SJSA1 (cell line): ENCODE measurements around the gene NTM. TPM values are rescaled to one million over a fixed set of nuclear protein-coding genes. Genes with fewer than 3 reads are reported as not detected.

Experiments used
- DNase-seq, 2 experiments: peaks; one replicate each; pipeline ENCODE4 v3.0.0-alpha.2; 2015 to 2020; ENCODE audit warnings: low spot score in 2 of 2, low read depth in 1 of 2
- H3K27ac ChIP-seq: fragments of 250-450 bp; sonication (Bioruptor Pico); 2 replicates; pipeline ENCODE4 v1.5.1; 2020; ENCODE audit warnings: mild to moderate bottlenecking, moderate library complexity
- H3K27me3 ChIP-seq: fragments of 250-450 bp; sonication (Bioruptor Pico); replicated peaks from 2 replicates; pipeline ENCODE4 v1.5.1; 2020; ENCODE audit warnings: mild to moderate bottlenecking, moderate library complexity
- H3K36me3 ChIP-seq: fragments of 250-450 bp; sonication (Bioruptor Pico); 2 replicates; pipeline ENCODE4 v1.5.1; 2020; ENCODE audit warnings: mild to moderate bottlenecking
- H3K4me1 ChIP-seq: fragments of 250-450 bp; sonication (Bioruptor Pico); replicated peaks from 2 replicates; pipeline ENCODE4 v1.6.1; 2021; ENCODE audit warnings: mild to moderate bottlenecking
- H3K4me3 ChIP-seq: fragments of 250-450 bp; sonication (Bioruptor Pico); 2 replicates; pipeline ENCODE4 v1.5.1; 2020; ENCODE audit warnings: mild to moderate bottlenecking
- H3K9me3 ChIP-seq: fragments of 250-450 bp; sonication (Bioruptor Pico); replicated peaks from 2 replicates; pipeline ENCODE4 v1.5.1; 2020; ENCODE audit warnings: mild to moderate bottlenecking
- total RNA-seq: library from RNA; depleted of rRNA; stranded (reverse); fragments of >200 nt; shearing (Covaris generic); gene quantifications from 2 replicates; pipeline ENCODE4 v1.2.3, GENCODE V29; 2014

The NTM gene
- total RNA-seq, 1 experiment from 2014 or later: 0.34 TPM

- H3K9me3 ChIP-seq: no peaks in the 10 kb centered on the region
- no peak overlapping the region for H3K4me3 ChIP-seq
- H3K4me1 ChIP-seq: no peaks in the 10 kb centered on the region
- H3K36me3 ChIP-seq: no peaks in the 10 kb centered on the region
- DNase-seq: no peak
- H3K27me3 ChIP-seq: no peaks in the 10 kb centered on the region
- H3K27ac ChIP-seq: no peak overlapping the region
These were observed 771.7 kb downstream of the NTM start for GRCh38 chr11:132142121-132142520.

GRCh38 chr11:132142554-132142953, 772.1 kb downstream of the NTM start:
- Histone ChIP-seq H3K9me3 (no peaks in the 10 kb centered on the region), H3K27me3 (no peaks in the 10 kb centered on the region), H3K4me3 (no peak overlapping the region), H3K27ac (no peak overlapping the region), H3K4me1 (no peaks in the 10 kb centered on the region), H3K36me3 (no peaks in the 10 kb centered on the region)
- DNase-seq: no peak

GRCh38 chr11:132147464-132147863, 777.0 kb downstream of the NTM start:
- H3K27me3 ChIP-seq: no peaks in the 10 kb centered on the region
- H3K9me3 ChIP-seq: no peaks in the 10 kb centered on the region
- H3K4me3 ChIP-seq: no peak overlapping the region
- no peaks in the 10 kb centered on the region for H3K36me3 ChIP-seq
- no peak for DNase-seq
- H3K27ac ChIP-seq: no peak overlapping the region
- H3K4me1 ChIP-seq: no peaks in the 10 kb centered on the region

- Histone ChIP-seq H3K27ac (no peak overlapping the region), H3K9me3 (no peaks in the 10 kb centered on the region), H3K36me3 (no peaks in the 10 kb centered on the region), H3K4me3 (no peak overlapping the region), H3K4me1 (no peaks in the 10 kb centered on the region), H3K27me3 (no peaks in the 10 kb centered on the region)
- no peak for DNase-seq
These were observed 784.4 kb downstream of the NTM start for GRCh38 chr11:132154781-132155180.

DNA sequence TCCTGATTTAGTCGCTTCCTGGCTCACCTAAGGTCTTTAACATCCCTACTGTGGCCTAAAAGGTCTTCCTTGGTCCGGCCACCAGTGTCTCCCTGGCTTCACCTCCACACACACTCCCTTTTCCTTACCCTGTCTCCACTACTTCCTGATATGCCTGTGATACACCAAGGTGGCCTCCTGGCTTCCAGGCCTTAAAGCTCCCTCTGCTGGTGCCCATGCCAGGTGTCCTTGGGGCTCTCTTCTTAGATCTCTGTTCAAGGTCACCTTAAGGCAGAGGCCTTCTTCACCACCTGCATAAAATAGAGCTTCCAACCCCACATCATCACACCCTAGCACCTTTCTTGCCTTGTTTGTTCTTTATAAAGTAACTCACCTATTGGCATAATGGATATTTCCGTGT, 787.7 kb downstream of the NTM start:
- Histone ChIP-seq H3K36me3 (no peaks in the 10 kb centered on the region), H3K27me3 (no peaks in the 10 kb centered on the region), H3K4me3 (no peak overlapping the region), H3K27ac (no peak overlapping the region), H3K9me3 (no peaks in the 10 kb centered on the region), H3K4me1 (no peaks in the 10 kb centered on the region)
- DNase-seq: no peak

GRCh38 chr11:132158696-132159095, 788.3 kb downstream of the NTM start:
- Histone ChIP-seq H3K27me3 (no peaks in the 10 kb centered on the region), H3K9me3 (no peaks in the 10 kb centered on the region), H3K27ac (no peak overlapping the region), H3K4me1 (no peaks in the 10 kb centered on the region), H3K4me3 (no peak overlapping the region), H3K36me3 (no peaks in the 10 kb centered on the region)
- no peak for DNase-seq

GRCh38 chr11:132161403-132162078, 791.1 kb downstream of the NTM start:
- DNase-seq: no peak
- Histone ChIP-seq H3K4me3 (no peak overlapping the region), H3K27me3 (no peaks in the 10 kb centered on the region), H3K9me3 (no peaks in the 10 kb centered on the region), H3K27ac (no peak overlapping the region), H3K36me3 (no peaks in the 10 kb centered on the region), H3K4me1 (no peaks in the 10 kb centered on the region)

- H3K27me3 ChIP-seq: no peaks in the 10 kb centered on the region
- DNase-seq: no peak
- H3K4me1 ChIP-seq: no peaks in the 10 kb centered on the region
- H3K9me3 ChIP-seq: no peaks in the 10 kb centered on the region
- H3K4me3 ChIP-seq: no peak overlapping the region
- H3K36me3 ChIP-seq: no peaks in the 10 kb centered on the region
- no peak overlapping the region for H3K27ac ChIP-seq
These were observed 798.0 kb downstream of the NTM start for GRCh38 chr11:132168344-132168981.

DNA sequence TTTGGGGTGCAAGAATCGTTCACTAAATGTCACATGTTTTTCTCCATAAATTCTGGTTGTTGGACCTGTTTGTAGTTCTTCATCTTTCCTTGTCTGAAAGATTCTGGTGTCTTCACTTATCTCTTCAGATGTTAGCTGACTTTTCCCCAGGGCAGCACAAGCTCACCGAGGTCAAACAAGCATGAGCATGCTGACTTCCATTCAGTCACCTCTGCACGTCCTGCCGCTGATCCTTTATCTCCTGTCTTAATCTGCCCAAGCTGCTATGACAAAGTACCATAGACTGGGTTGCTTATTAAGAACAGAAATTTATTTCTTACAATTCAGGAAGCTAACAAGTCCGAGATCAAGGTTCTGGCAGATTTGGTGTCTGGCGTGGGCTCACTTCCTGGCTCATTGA, 800.6 kb downstream of the NTM start:
- H3K4me3 ChIP-seq: no peak overlapping the region
- DNase-seq: no peak
- H3K27ac ChIP-seq: no peak overlapping the region
- no peaks in the 10 kb centered on the region for H3K27me3 ChIP-seq
- H3K9me3 ChIP-seq: no peaks in the 10 kb centered on the region
- no peaks in the 10 kb centered on the region for H3K4me1 ChIP-seq
- H3K36me3 ChIP-seq: no peaks in the 10 kb centered on the region

- no peaks in the 10 kb centered on the region for H3K9me3 ChIP-seq
- DNase-seq: no peak
- H3K27me3 ChIP-seq: no peaks in the 10 kb centered on the region
- no peaks in the 10 kb centered on the region for H3K4me1 ChIP-seq
- H3K36me3 ChIP-seq: no peaks in the 10 kb centered on the region
- no peak overlapping the region for H3K4me3 ChIP-seq
- no peak overlapping the region for H3K27ac ChIP-seq
These were observed 804.2 kb downstream of the NTM start for GRCh38 chr11:132174362-132175255.

DNA sequence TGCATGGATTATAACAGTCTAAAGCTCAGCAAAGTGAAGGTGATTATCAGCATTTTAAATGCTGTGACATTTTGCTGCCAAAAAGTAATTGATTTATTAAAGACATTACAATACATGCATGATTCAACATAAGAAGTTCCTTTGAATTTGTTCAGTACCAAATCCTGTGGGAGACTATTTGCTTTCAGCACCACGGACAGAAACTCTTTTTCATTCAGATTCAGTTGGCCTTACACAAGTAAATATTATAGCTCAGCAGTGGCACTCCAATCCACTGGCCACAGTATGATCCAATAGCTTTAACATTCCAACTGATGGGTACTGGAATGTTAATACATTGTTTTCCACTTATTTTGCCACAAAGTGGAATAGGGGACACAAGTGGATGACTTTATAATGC, 806.7 kb downstream of the NTM start:
- Histone ChIP-seq H3K27me3 (no peaks in the 10 kb centered on the region), H3K36me3 (no peaks in the 10 kb centered on the region), H3K27ac (no peak overlapping the region), H3K4me1 (no peaks in the 10 kb centered on the region), H3K9me3 (no peaks in the 10 kb centered on the region), H3K4me3 (no peak overlapping the region)
- no peak for DNase-seq

DNA sequence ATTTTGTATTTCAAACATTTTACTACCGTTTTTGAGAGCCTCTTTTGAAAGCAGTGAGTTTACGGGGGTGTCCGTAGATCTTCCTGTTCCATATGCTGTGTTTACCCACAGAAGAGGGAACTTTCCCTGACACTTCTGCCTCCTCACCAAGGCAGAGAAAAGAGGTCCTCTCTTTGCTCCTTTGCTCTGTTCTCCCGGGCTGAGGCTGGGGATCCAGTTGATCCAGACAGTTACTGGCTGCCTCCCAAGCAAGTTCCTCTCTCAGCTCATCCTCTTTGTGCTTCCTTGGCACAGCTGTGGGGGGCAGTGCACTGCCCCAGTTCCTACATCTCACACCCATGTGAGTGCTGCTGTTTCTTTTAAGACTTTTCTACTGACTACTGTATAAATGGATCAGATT, 813.7 kb downstream of the NTM start:
- DNase-seq: no peak

DNA sequence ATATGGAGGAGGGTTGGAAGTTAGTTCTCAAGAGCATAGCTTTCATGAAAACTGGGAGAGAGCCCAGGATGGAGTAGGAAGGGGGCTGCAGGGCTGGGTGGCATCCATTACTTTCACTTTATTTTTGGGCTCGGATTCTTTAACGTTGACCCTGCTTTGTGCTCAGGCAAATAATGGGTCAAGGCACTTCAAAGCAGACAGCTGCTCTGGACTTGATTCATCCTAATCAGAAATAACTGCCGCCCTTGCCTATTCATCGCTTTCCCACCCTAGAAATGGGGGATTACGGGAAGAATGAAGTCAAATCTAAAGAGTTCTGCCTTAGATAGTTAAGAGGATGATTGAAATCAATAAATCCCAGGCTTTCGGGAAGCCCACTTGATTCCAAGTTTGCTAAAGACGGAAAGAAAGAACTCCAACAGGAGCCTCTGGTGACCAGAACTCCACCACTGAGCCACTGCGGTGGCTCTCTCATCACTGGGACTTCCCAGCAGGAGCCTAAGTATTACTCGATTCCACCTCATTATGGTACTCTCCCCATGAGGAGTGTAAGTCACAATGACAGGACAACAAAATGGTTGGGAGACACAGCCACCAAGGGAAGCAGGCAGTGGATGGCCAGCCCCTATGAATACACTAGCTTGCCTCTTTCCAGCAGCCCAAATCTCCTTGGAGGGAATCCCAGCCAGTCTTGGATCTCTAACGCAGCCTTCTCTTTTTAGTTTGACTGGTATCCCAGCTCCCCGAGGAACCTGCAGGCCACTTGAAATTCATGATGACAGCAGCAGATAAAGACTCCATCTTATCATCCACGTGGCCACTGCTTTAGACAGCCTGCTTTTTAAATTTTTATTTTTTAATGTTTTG, 815.5 kb downstream of the NTM start:
- H3K27me3 ChIP-seq: no peaks in the 10 kb centered on the region
- no peak overlapping the region for H3K4me3 ChIP-seq
- H3K27ac ChIP-seq: no peak overlapping the region
- DNase-seq: no peak
- H3K36me3 ChIP-seq: no peaks in the 10 kb centered on the region
- no peaks in the 10 kb centered on the region for H3K9me3 ChIP-seq
- H3K4me1 ChIP-seq: no peaks in the 10 kb centered on the region

More for the DNA sequence above, 813.7 kb downstream of the NTM start:
- Histone ChIP-seq H3K4me3 (no peak overlapping the region), H3K27me3 (no peaks in the 10 kb centered on the region), H3K27ac (no peak overlapping the region), H3K36me3 (no peaks in the 10 kb centered on the region), H3K9me3 (no peaks in the 10 kb centered on the region), H3K4me1 (no peaks in the 10 kb centered on the region)
